Measurements from ENCODE around the gene RSF1. TPM values are rescaled to one million over a fixed set of nuclear protein-coding genes. Genes with fewer than 3 reads are reported as not detected.

RSF1 gene
- polyA plus RNA-seq, 1 of the 3 experiments (the other 2 are of a cell fraction): 8.4 TPM

DNA sequence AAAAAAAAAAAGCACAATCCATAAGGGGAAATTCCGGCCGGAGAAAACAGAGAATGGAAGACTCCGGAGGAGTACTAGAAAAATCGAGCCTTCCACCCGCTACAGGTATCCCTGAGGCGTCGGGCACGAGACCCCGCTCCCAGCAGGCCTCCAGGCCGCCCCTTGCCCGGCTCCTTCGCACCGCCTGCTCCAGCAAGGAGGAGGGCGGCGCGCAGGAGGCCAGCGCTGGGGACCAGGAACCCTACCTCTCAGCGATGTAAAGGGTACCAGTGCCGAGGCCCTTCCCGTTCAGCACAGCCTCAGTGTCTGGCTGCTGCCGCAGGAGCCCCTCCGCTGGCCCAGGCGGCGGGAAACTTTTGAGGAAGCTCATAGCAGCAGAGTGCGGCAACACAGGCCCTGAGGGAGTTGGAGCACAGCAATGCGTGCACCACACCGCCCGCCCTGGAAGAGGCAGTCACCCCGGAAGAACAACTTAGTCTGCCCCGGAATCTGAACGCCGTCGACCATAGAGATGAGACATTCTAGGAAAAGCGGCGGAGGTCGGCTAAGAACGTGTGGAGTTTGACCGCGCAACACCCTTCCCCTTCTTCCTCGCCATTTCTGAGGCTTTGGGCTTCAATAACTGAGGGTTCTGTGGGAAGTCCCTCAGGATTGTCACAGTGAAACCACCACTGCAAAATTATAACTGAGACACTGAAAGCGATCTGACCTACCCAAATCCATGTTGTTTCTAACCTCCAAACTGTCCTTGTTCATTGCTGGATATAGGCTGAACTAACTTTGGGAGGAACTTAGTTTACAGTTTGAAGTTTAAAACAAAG is 183.0 kb downstream of the RSF1 start, which contains the start of gene CLNS1A:
CLNS1A (minus strand) TSS at position 450 of the 821 bp plus-strand sequence; CDS start at position 370, 80 bp downstream.
- no peaks in the 10 kb centered on the region for H4K20me1 ChIP-seq (ENCODE audit: insufficient read depth)
- peak within 1 kb of the TSS; percentile 79 to 92 for H3K4me3 ChIP-seq (ENCODE audit: low read depth in 2 of 2, low read length in 1 of 2)
- H3K4me1 ChIP-seq (ENCODE audit: control insufficient read depth in 1 of 2, insufficient read depth in 2 of 2, low read depth in 1 of 2, low read length in 1 of 2): peaks cover 6 to 8% of the 10 kb centered on the region in 2 experiments; a peak in 3 of 4 replicates
- POLR2A ChIA-PET: interaction anchor here (0.6 to 1.3 kb wide), 2 partner anchors 12 to 357 kb away, joined by 4 to 5 read pairs; partner anchors contain the start of gene INTS4
- TF ChIP-seq EZH2phosphoT487 (IDR thresholded peaks at IDR 0.05; ENCODE audit: borderline replicate concordance, low read depth) (no peak), RCOR1 (IDR thresholded peaks at IDR 0.05; ENCODE audit: low read length) (peak; percentile 34; the same call in 1 of the 2 replicates), GABPA (IDR thresholded peaks at IDR 0.05; ENCODE audit: low read depth) (peak; percentile 99), MXI1 (IDR thresholded peaks at IDR 0.05; ENCODE audit: low read depth, low read length) (peak; percentile 94), SIN3A (IDR thresholded peaks at IDR 0.05; ENCODE audit: borderline replicate concordance, low read depth, low read length) (no peak; the same call in 1 of the 2 replicates), ELF1 (IDR thresholded peaks at IDR 0.05) (peak; percentile 74; the same call in 1 of the 2 replicates), RXRA (IDR thresholded peaks at IDR 0.05; ENCODE audit: borderline replicate concordance, low read depth) (no peak), TCF12 (IDR thresholded peaks at IDR 0.05) (peak; percentile 10; the same call in 1 of the 2 replicates), POLR2AphosphoS5 (IDR thresholded peaks at IDR 0.05; ENCODE audit: low read depth, low read length) (peak; percentile 98), RAD21 (IDR thresholded peaks at IDR 0.05; ENCODE audit: low read length) (no peak; the same call in 1 of the 2 replicates), TAF1 (IDR thresholded peaks at IDR 0.05; ENCODE audit: borderline replicate concordance, low read depth, low read length) (peak; percentile 97), TEAD4 (IDR thresholded peaks at IDR 0.05; ENCODE audit: borderline replicate concordance, insufficient read depth) (no peak), YY1 (IDR thresholded peaks at IDR 0.05; ENCODE audit: low read depth) (peak; percentile 62; the same call in 1 of the 2 replicates), CHD2 (IDR thresholded peaks at IDR 0.05; ENCODE audit: low read length, partially characterized antibody) (peak; percentile 92), EP300 (IDR thresholded peaks at IDR 0.05; ENCODE audit: borderline replicate concordance in 1 of 2, low read depth in 1 of 2, low read length in 1 of 2) (no peak)
- TF ChIP-seq, protein P1, sequence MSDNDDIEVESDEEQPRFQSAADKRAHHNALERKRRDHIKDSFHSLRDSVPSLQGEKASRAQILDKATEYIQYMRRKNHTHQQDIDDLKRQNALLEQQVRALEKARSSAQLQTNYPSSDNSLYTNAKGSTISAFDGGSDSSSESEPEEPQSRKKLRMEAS (IDR thresholded peaks at IDR 0.05; ENCODE audit: low read depth): peak; percentile 98
- TF ChIP-seq, protein P2, sequence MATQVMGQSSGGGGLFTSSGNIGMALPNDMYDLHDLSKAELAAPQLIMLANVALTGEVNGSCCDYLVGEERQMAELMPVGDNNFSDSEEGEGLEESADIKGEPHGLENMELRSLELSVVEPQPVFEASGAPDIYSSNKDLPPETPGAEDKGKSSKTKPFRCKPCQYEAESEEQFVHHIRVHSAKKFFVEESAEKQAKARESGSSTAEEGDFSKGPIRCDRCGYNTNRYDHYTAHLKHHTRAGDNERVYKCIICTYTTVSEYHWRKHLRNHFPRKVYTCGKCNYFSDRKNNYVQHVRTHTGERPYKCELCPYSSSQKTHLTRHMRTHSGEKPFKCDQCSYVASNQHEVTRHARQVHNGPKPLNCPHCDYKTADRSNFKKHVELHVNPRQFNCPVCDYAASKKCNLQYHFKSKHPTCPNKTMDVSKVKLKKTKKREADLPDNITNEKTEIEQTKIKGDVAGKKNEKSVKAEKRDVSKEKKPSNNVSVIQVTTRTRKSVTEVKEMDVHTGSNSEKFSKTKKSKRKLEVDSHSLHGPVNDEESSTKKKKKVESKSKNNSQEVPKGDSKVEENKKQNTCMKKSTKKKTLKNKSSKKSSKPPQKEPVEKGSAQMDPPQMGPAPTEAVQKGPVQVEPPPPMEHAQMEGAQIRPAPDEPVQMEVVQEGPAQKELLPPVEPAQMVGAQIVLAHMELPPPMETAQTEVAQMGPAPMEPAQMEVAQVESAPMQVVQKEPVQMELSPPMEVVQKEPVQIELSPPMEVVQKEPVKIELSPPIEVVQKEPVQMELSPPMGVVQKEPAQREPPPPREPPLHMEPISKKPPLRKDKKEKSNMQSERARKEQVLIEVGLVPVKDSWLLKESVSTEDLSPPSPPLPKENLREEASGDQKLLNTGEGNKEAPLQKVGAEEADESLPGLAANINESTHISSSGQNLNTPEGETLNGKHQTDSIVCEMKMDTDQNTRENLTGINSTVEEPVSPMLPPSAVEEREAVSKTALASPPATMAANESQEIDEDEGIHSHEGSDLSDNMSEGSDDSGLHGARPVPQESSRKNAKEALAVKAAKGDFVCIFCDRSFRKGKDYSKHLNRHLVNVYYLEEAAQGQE (IDR thresholded peaks at IDR 0.05; ENCODE audit: low read depth, low read length): 0 out of 2 replicates have a peak, but pooled peaks have one; percentile 8
- TF ChIP-seq, protein P3, sequence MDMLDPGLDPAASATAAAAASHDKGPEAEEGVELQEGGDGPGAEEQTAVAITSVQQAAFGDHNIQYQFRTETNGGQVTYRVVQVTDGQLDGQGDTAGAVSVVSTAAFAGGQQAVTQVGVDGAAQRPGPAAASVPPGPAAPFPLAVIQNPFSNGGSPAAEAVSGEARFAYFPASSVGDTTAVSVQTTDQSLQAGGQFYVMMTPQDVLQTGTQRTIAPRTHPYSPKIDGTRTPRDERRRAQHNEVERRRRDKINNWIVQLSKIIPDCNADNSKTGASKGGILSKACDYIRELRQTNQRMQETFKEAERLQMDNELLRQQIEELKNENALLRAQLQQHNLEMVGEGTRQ (IDR thresholded peaks at IDR 0.05; ENCODE audit: borderline replicate concordance, low read depth, low read length): no peak
- TF ChIP-seq, protein P4, sequence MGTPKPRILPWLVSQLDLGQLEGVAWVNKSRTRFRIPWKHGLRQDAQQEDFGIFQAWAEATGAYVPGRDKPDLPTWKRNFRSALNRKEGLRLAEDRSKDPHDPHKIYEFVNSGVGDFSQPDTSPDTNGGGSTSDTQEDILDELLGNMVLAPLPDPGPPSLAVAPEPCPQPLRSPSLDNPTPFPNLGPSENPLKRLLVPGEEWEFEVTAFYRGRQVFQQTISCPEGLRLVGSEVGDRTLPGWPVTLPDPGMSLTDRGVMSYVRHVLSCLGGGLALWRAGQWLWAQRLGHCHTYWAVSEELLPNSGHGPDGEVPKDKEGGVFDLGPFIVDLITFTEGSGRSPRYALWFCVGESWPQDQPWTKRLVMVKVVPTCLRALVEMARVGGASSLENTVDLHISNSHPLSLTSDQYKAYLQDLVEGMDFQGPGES (IDR thresholded peaks at IDR 0.05; ENCODE audit: low read depth, low read length): no peak
- DNase-seq: peak; percentile 89
- H3K9me3 ChIP-seq: no peaks in the 10 kb centered on the region
- H3K79me2 ChIP-seq (ENCODE audit: insufficient read depth): peaks cover 51% of the 10 kb centered on the region
- H3K9ac ChIP-seq: peak within 1 kb of the TSS; percentile 93
- H3K36me3 ChIP-seq (replicated peaks in 1 of 2; ENCODE audit: control insufficient read depth in 1 of 2, insufficient read depth in 2 of 2, low read length in 1 of 2): peaks cover 1 to 2% of the 10 kb centered on the region in 2 experiments
- WGBS (ENCODE audit: low lambda C conversion rate): under 1% methylated on average over 29 of the region's 41 CpGs
- peak within 1 kb of the TSS; percentile 94 for H2AFZ ChIP-seq (ENCODE audit: low read depth)
- no peaks in the 10 kb centered on the region for H3K9me2 ChIP-seq
- peak within 1 kb of the TSS; percentile 94 for H3K4me2 ChIP-seq
- no peaks in the 10 kb centered on the region for H3F3A ChIP-seq (replicated peaks; ENCODE audit: insufficient read depth)
- H3K27ac ChIP-seq (ENCODE audit: low read depth in 2 of 2, low read length in 1 of 2): peak within 1 kb of the TSS; percentile 71 to 89
- CTCF ChIA-PET: interaction anchor here (1.2 kb wide), 1 partner anchor 18 kb away, joined by 4 read pairs; no protein-coding TSS in a partner anchor
- no peaks in the 10 kb centered on the region for H3K27me3 ChIP-seq (ENCODE audit: insufficient read depth)

All from SK-N-SH (cell line).